OCI-LY7 (cell line): ENCODE results near the gene CD86. TPM values are rescaled to one million over a fixed set of nuclear protein-coding genes. Genes with fewer than 3 reads are reported as not detected.

Experiments
- BruUV-seq: library from RNA; stranded (reverse); fragments of 400-500 nt; replicated peaks from 2 replicates; lab custom pipeline; 2021; lab: Mats Ljungman, UMichigan
- CTCF ChIA-PET: fragments of 300-600 bp; sonication (Branson Sonifier 250); formaldehyde crosslinking; loops from one replicate; lab custom pipeline; 2022; ENCODE audit warnings: antibody characterized with exemption; ENCODE audit not compliant: unreplicated experiment; lab: Charles Lee
- POLR2A ChIA-PET: fragments of 300-600 bp; sonication (Branson Sonifier 250); formaldehyde crosslinking; loops from one replicate; lab custom pipeline; 2022; ENCODE audit warnings: antibody characterized with exemption; lab: Charles Lee
- DNase-seq: peaks from one replicate; pipeline ENCODE4 v3.0.0-alpha.2; 2015; ENCODE audit warnings: low spot score
- H2AFZ ChIP-seq: fragments of 200-600 bp; sonication (generic), shearing (Covaris generic); 2 replicates; pipeline ENCODE4 v1.6.1; 2014; ENCODE audit warnings: mild to moderate bottlenecking, antibody characterized with exemption, low read length, moderate library complexity
- H3K27ac ChIP-seq: fragments of 200-600 bp; sonication (generic); 2 replicates; pipeline ENCODE4 v1.5.1; 2014; ENCODE audit warnings: mixed run types, low read depth, mild to moderate bottlenecking, moderate library complexity, low read length, inconsistent platforms; ENCODE audit not compliant: poor library complexity, severe bottlenecking
- H3K36me3 ChIP-seq: fragments of 200-600 bp; sonication (generic); 2 replicates; pipeline ENCODE4 v1.6.1; 2014; ENCODE audit warnings: mild to moderate bottlenecking, antibody characterized with exemption, low read length, moderate library complexity, mixed read lengths; ENCODE audit not compliant: insufficient read depth
- H3K4me1 ChIP-seq: fragments of 200-600 bp; sonication (generic); 2 replicates; pipeline ENCODE4 v1.5.1; 2014; ENCODE audit warnings: mild to moderate bottlenecking, low read length; ENCODE audit not compliant: insufficient read depth, poor library complexity, severe bottlenecking
- H3K4me2 ChIP-seq: fragments of 200-600 bp; sonication (generic); 2 replicates; pipeline ENCODE4 v1.6.1; 2014; ENCODE audit warnings: mild to moderate bottlenecking, low read length
- H3K4me3 ChIP-seq: fragments of 200-600 bp; sonication (generic); 2 replicates; pipeline ENCODE4 v1.5.1; 2014; ENCODE audit warnings: mild to moderate bottlenecking, low read depth, low read length; ENCODE audit not compliant: poor library complexity, severe bottlenecking
- H3K79me2 ChIP-seq: fragments of 200-600 bp; sonication (generic); 2 replicates; pipeline ENCODE4 v1.6.1; 2016; ENCODE audit warnings: low read depth, mild to moderate bottlenecking, low read length, moderate library complexity, mixed read lengths; ENCODE audit not compliant: insufficient read depth
- H3K9me2 ChIP-seq: fragments of 200-600 bp; sonication (generic); 2 replicates; pipeline ENCODE4 v1.6.1; 2016; ENCODE audit warnings: mild to moderate bottlenecking, low read length, mixed read lengths; ENCODE audit not compliant: insufficient read depth
- H3K9me3 ChIP-seq: fragments of 200-600 bp; sonication (generic); 2 replicates; pipeline ENCODE4 v1.6.1; 2014; ENCODE audit warnings: mild to moderate bottlenecking, mixed run types, low read length, mixed read lengths
- H4K20me1 ChIP-seq: fragments of 200-600 bp; sonication (generic); 2 replicates; pipeline ENCODE4 v1.6.1; 2014; ENCODE audit warnings: mild to moderate bottlenecking, antibody characterized with exemption, low read length, moderate library complexity, mixed read lengths; ENCODE audit not compliant: insufficient read depth
- CTCF ChIP-seq: fragments of 200-600 bp; sonication (generic); conservative IDR thresholded peaks from 2 replicates; pipeline ENCODE4 v1.5.1; 2014; ENCODE audit warnings: mild to moderate bottlenecking, antibody characterized with exemption, low read length, moderate library complexity, mixed read lengths
- EZH2phosphoT487 ChIP-seq: fragments of 200-600 bp; sonication (generic); IDR thresholded peaks from 2 replicates; pipeline ENCODE4 v1.6.1; 2018; ENCODE audit warnings: low read depth, borderline replicate concordance, mild to moderate bottlenecking, mixed run types, antibody characterized with exemption, low read length, moderate library complexity, mixed read lengths
- intact Hi-C: fragments of 100-400 bp; cut with micrococcal nuclease; formaldehyde crosslinking; loops from one replicate; pipeline ENCODE4 v1.10.0; 2022; ENCODE audit not compliant: unreplicated experiment
- total RNA-seq, 2 experiments: library from RNA; depleted of rRNA in 1 of 2; stranded (reverse); fragments of >200 nt in 1 of 2; shearing (Covaris generic) in 1 of 2; gene quantifications; 2 replicates each; pipeline ENCODE4 v1.2.3, GENCODE V29; 2014 to 2022

Gene CD86
- total RNA-seq, 2 experiments from 2014 or later: 13.5 to 18.9 TPM

GRCh38 chr3:122132949-122133540 lies 77.9 kb downstream of the CD86 start:
- ChIA-PET CTCF (no interaction called here), POLR2A (no interaction called here)
- Histone ChIP-seq H2AFZ (no peak overlapping the region), H3K4me3 (no peak overlapping the region), H4K20me1 (no peaks in the 10 kb centered on the region), H3K79me2 (no peaks in the 10 kb centered on the region), H3K36me3 (no peaks in the 10 kb centered on the region), H3K4me2 (no peak overlapping the region), H3K9me2 (no peaks in the 10 kb centered on the region), H3K4me1 (no peaks in the 10 kb centered on the region), H3K27ac (no peak overlapping the region), H3K9me3 (no peaks in the 10 kb centered on the region)
- intact Hi-C loops: no loop called here
- no peak for DNase-seq
- TF ChIP-seq EZH2phosphoT487 (no peak), CTCF (no peak)
- BruUV-seq: no TSS peak

- no peak overlapping the region for H2AFZ ChIP-seq
- DNase-seq: no peak
- TF ChIP-seq CTCF (no peak), EZH2phosphoT487 (no peak)
- no peaks in the 10 kb centered on the region for H3K79me2 ChIP-seq
- H3K27ac ChIP-seq: no peak overlapping the region
- ChIA-PET POLR2A (no interaction called here), CTCF (no interaction called here)
- intact Hi-C loops: no loop called here
- no peak overlapping the region for H3K4me2 ChIP-seq
- H3K36me3 ChIP-seq: no peaks in the 10 kb centered on the region
- no peak overlapping the region for H3K4me3 ChIP-seq
- H4K20me1 ChIP-seq: no peaks in the 10 kb centered on the region
- H3K9me3 ChIP-seq: no peaks in the 10 kb centered on the region
- H3K4me1 ChIP-seq: peaks cover 4% of the 10 kb centered on the region
- no TSS peak for BruUV-seq
- no peaks in the 10 kb centered on the region for H3K9me2 ChIP-seq
Observed at GRCh38 chr3:122146466-122146865, 91.3 kb downstream of the CD86 start.

GRCh38 chr3:122148941-122149627 lies 93.9 kb downstream of the CD86 start:
- no peaks in the 10 kb centered on the region for H3K36me3 ChIP-seq
- CTCF ChIA-PET: no interaction called here
- H3K4me1 ChIP-seq: peaks cover 4% of the 10 kb centered on the region
- peaks cover 19% of the 10 kb centered on the region; the same call in 1 of the 2 replicates for H3K9me3 ChIP-seq
- DNase-seq: peak; percentile 20
- H3K4me3 ChIP-seq: no peak overlapping the region
- no TSS peak for BruUV-seq
- peak overlapping the region; percentile 58; the same call in 1 of the 2 replicates for H2AFZ ChIP-seq
- H3K79me2 ChIP-seq: no peaks in the 10 kb centered on the region
- TF ChIP-seq EZH2phosphoT487 (no peak), CTCF (no peak)
- no peak overlapping the region for H3K4me2 ChIP-seq
- no peaks in the 10 kb centered on the region for H4K20me1 ChIP-seq
- POLR2A ChIA-PET: interaction anchor here (0.5 to 1.1 kb wide), 2 partner anchors 31 to 35 kb away, joined by 3 read pairs; no protein-coding TSS in a partner anchor
- H3K27ac ChIP-seq: no peak overlapping the region
- H3K9me2 ChIP-seq: no peaks in the 10 kb centered on the region
- intact Hi-C loops: no loop called here
